ENCODE data around the gene CD1C. TPM values are rescaled to one million over a fixed set of nuclear protein-coding genes. Genes with fewer than 3 reads are reported as not detected.

CD1C gene
- total and polyA plus RNA-seq, 10 of the 15 experiments (the other 5 are each of a cell fraction or from before 2014, with no cell fraction given): 0.82 to 19.0 (median 9.2) TPM

DNA sequence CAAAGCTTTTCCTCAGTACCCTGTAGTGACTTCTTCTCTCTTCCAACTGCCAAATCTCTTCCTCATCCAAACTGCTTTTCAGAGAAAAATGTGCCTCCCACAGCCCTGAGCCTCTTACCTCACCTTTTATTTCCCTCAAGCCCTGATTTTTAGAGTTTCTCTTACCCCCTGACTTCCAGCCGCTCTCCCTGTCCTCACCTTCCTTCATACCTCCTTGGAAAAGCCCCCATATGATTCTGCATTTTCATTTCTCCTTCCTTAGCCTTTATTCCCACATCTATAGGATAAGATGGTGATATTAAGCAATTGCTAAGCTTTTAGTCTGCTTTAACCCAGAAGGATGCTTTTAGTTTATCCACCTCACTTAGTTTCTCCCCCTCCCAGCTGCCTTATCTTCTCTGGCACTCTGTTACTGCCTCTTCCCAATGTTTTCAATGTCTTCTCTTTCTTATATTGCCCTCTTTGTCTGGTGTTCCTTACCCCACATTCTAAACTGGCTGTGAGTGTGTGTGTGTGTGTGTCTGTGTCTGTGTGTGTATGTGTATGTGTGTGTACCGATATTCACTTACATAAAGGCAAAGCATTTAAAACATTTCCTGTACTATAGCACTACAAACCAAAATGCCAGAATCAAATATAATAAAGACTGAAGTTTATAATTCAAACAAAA, 41.9 kb downstream of the CD1C start, which contains the start of gene CD1B:
TSS of gene CD1B (minus strand) at position 51 of the 670 bp plus-strand sequence. CDS start 108 bp downstream, outside the sequence.
- FAIRE-seq (no peak), ATAC-seq (no peak), DNase-seq (ENCODE audit: low read depth, low spot score) (no peak)
- no peaks in the 10 kb centered on the region for H3K79me2 ChIP-seq (ENCODE audit: control insufficient read depth, insufficient read depth, low read length)
- WGBS (ENCODE audit: insufficient coverage, insufficient replicate concordance, low lambda C conversion rate, missing lambda C conversion rate): 58% methylated on average over 2 of the region's 2 CpGs
- no peaks in the 10 kb centered on the region for H3K9me3 ChIP-seq (replicated peaks; ENCODE audit: control insufficient read depth, insufficient read depth, low read length)
- no peak within 1 kb of the TSS for H3K4me2 ChIP-seq (ENCODE audit: control insufficient read depth, insufficient read depth)
- ChIA-PET SMC1A (ENCODE audit: uncharacterized antibody, unreplicated experiment) (interaction anchor here (0.6 to 6.8 kb wide), 6 partner anchors 13 to 667 kb away, joined by 3 to 172 read pairs (median 4); no protein-coding TSS in a partner anchor), POLR2A (no interaction called here), CTCF (interaction anchor here (0.9 to 12.2 kb wide), 6 partner anchors 45 to 165 kb away, joined by 3 to 267 read pairs (median 4); no protein-coding TSS in a partner anchor), RAD21 (ENCODE audit: unreplicated experiment) (interaction anchor here (0.5 to 10.6 kb wide), 3 partner anchors 85 to 213 kb away, joined by 4 to 179 read pairs (median 93); no protein-coding TSS in a partner anchor)
- no peaks in the 10 kb centered on the region for H3K27me3 ChIP-seq (replicated peaks in 1 of 2; ENCODE audit: control insufficient read depth in 2 of 2, insufficient read depth in 2 of 2, low read length in 1 of 2)
- no peak within 1 kb of the TSS for H3K4me3 ChIP-seq
- intact Hi-C loops (cut with micrococcal nuclease; ENCODE audit: unreplicated experiment) (no loop called here), in situ Hi-C loops (cut with MboI) (loop anchor here (10.0 kb wide), 1 partner anchor 127 kb away; no protein-coding TSS in a partner anchor)
- H2AFZ ChIP-seq (ENCODE audit: control insufficient read depth, low read depth, low read length): no peak within 1 kb of the TSS
- no peak within 1 kb of the TSS for H3K9ac ChIP-seq (ENCODE audit: control insufficient read depth, insufficient read depth, low read length)
- BruUV-seq (replicated peaks): no TSS peak
- no peak for TF ChIP-seq IRF4 (IDR thresholded peaks at IDR 0.05; ENCODE audit: low read depth, low read length)
- TF ChIP-seq POLR2AphosphoS2 (IDR thresholded peaks at IDR 0.05; ENCODE audit: low read depth, low read length): no peak
- TF ChIP-seq IKZF1 (conservative IDR thresholded peaks at IDR 0.05): no peak
- no peak for TF ChIP-seq DPF2 (IDR thresholded peaks at IDR 0.05)
- no peak for TF ChIP-seq MYC (IDR thresholded peaks at IDR 0.05; ENCODE audit: insufficient read depth, insufficient read length, insufficient replicate concordance, low read length, severe bottlenecking)
- TF ChIP-seq, protein P1, sequence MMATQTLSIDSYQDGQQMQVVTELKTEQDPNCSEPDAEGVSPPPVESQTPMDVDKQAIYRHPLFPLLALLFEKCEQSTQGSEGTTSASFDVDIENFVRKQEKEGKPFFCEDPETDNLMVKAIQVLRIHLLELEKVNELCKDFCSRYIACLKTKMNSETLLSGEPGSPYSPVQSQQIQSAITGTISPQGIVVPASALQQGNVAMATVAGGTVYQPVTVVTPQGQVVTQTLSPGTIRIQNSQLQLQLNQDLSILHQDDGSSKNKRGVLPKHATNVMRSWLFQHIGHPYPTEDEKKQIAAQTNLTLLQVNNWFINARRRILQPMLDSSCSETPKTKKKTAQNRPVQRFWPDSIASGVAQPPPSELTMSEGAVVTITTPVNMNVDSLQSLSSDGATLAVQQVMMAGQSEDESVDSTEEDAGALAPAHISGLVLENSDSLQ (IDR thresholded peaks at IDR 0.05): no peak
- no peak for TF ChIP-seq ZNF274 (IDR thresholded peaks at IDR 0.05; ENCODE audit: insufficient read depth, insufficient read length)
- TF ChIP-seq MTA3 (IDR thresholded peaks at IDR 0.05; ENCODE audit: borderline replicate concordance, low read length): no peak
- TF ChIP-seq IKZF2 (IDR thresholded peaks at IDR 0.05): no peak
- no peak for TF ChIP-seq LARP7 (IDR thresholded peaks at IDR 0.05)
- TF ChIP-seq ELK1 (IDR thresholded peaks at IDR 0.05; ENCODE audit: low read depth, low read length): no peak
- TF ChIP-seq REST (IDR thresholded peaks at IDR 0.05; ENCODE audit: low read depth, low read length): no peak
- no peak for TF ChIP-seq ZNF217 (IDR thresholded peaks at IDR 0.05)
- no peak for TF ChIP-seq TARDBP (IDR thresholded peaks at IDR 0.05; ENCODE audit: borderline replicate concordance)
- no peak for TF ChIP-seq TBL1XR1 (IDR thresholded peaks at IDR 0.05; ENCODE audit: low read depth, low read length)
- no peak for TF ChIP-seq SREBF1 (IDR thresholded peaks at IDR 0.05; ENCODE audit: low read length)
- H3K4me1 ChIP-seq (ENCODE audit: control insufficient read depth, insufficient read depth, low read length): peaks cover 4% of the 10 kb centered on the region
- no peaks in the 10 kb centered on the region for H3K36me3 ChIP-seq (ENCODE audit: control insufficient read depth in 2 of 2, insufficient read depth in 2 of 2, low read length in 1 of 2)
- H3K27ac ChIP-seq (ENCODE audit: control insufficient read depth, insufficient read depth): no peak within 1 kb of the TSS
- no peaks in the 10 kb centered on the region for H4K20me1 ChIP-seq (ENCODE audit: control insufficient read depth, insufficient read depth)

Measured in GM12878 (cell line).